CD8-positive, alpha-beta memory T cell (primary cell): ENCODE results near the gene ZDHHC24. TPM values are rescaled to one million over a fixed set of nuclear protein-coding genes. Genes with fewer than 3 reads are reported as not detected.
"Not testable (repeated sequence)": the region's sequence is repeated elsewhere in the genome, so short reads cannot be mapped to it uniquely, and the experiment has no call there.

Experiments
- CTCF ChIA-PET: fragments of 350-600 bp; sonication (Branson Sonifier 250); formaldehyde crosslinking; loops from one replicate; lab custom pipeline; 2021; ENCODE audit warnings: antibody characterized with exemption; lab: Charles Lee
- POLR2A ChIA-PET: fragments of 350-600 bp; sonication (Branson Sonifier 250); formaldehyde crosslinking; loops from one replicate; lab custom pipeline; 2021; ENCODE audit warnings: antibody characterized with exemption; lab: Charles Lee
- DNase-seq, 5 donors: peaks; one replicate each; pipeline versions ENCODE4 v3.0.0 to v3.0.0-alpha.2; 2020 to 2022; ENCODE audit warnings: mixed read lengths in 1 of 5
- H3K27ac ChIP-seq: one replicate; pipeline ENCODE4 v1.7.0; 2013; ENCODE audit warnings: low read depth, mild to moderate bottlenecking, low read length, moderate library complexity
- H3K27me3 ChIP-seq: 2 replicates; pipeline ENCODE4 v1.7.0; 2013; ENCODE audit warnings: low read length, mild to moderate bottlenecking; ENCODE audit not compliant: insufficient read depth, poor library complexity, severe bottlenecking
- H3K36me3 ChIP-seq: 2 replicates; pipeline ENCODE4 v1.7.0; 2013; ENCODE audit warnings: mild to moderate bottlenecking, low read length, moderate library complexity; ENCODE audit not compliant: insufficient read depth
- H3K4me1 ChIP-seq: 2 replicates; pipeline ENCODE4 v1.7.0; 2013; ENCODE audit warnings: mild to moderate bottlenecking, low read length, moderate library complexity; ENCODE audit not compliant: insufficient read depth
- H3K4me3 ChIP-seq: 2 replicates; pipeline ENCODE4 v1.7.0; 2013; ENCODE audit warnings: mild to moderate bottlenecking, low read length
- H3K9me3 ChIP-seq: 2 replicates; pipeline ENCODE4 v1.7.0; 2013; ENCODE audit warnings: mild to moderate bottlenecking, low read length
- H3K27ac Mint-ChIP-seq, 8 donors: one replicate each; pipeline ENCODE4 v1.8.0; 2020 to 2021; ENCODE audit warnings: mixed read lengths in 8 of 8, mild to moderate bottlenecking in 6 of 8, inconsistent platforms in 3 of 8, moderate library complexity in 3 of 8
- H3K27me3 Mint-ChIP-seq, 2 donors: one replicate each; pipeline ENCODE4 v1.8.0; 2020 to 2021; ENCODE audit warnings: mixed read lengths in 2 of 2, mild to moderate bottlenecking in 1 of 2, moderate library complexity in 1 of 2
- H3K36me3 Mint-ChIP-seq, 3 donors: one replicate each; pipeline ENCODE4 v1.8.0; 2020 to 2021; ENCODE audit warnings: mixed read lengths in 3 of 3, inconsistent platforms in 1 of 3, mild to moderate bottlenecking in 1 of 3
- H3K4me1 Mint-ChIP-seq, 3 donors: one replicate each; pipeline ENCODE4 v1.8.0; 2020 to 2021; ENCODE audit warnings: mixed read lengths in 3 of 3, inconsistent platforms in 1 of 3, mild to moderate bottlenecking in 1 of 3
- H3K4me3 Mint-ChIP-seq, 7 donors: one replicate each; pipeline ENCODE4 v1.8.0; 2020 to 2021; ENCODE audit warnings: mixed read lengths in 7 of 7, mild to moderate bottlenecking in 6 of 7, moderate library complexity in 4 of 7, inconsistent platforms in 2 of 7
- H3K9me3 Mint-ChIP-seq, 5 donors: one replicate each; pipeline ENCODE4 v1.8.0; 2020 to 2022; ENCODE audit warnings: mixed read lengths in 5 of 5, mild to moderate bottlenecking in 3 of 5, moderate library complexity in 2 of 5, inconsistent platforms in 1 of 5
- polyA plus RNA-seq: library from polyadenylated mRNA; unstranded; fragments of 300-500 nt; fragmentation: Illumina TruSeq; gene quantifications from one replicate; pipeline ENCODE4 v1.2.3, GENCODE V29; 2021
- total RNA-seq, 2 experiments: library from RNA; stranded (reverse); gene quantifications; one replicate each; pipeline ENCODE4 v1.2.3, GENCODE V29; 2021

The ZDHHC24 gene
- total and polyA plus RNA-seq, 3 experiments from 2014 or later, result 16.6 to 21.5 (median 17.1) TPM

- no peaks in the 10 kb centered on the region for H3K9me3 Mint-ChIP-seq
- DNase-seq, result no peak
- H3K4me3 Mint-ChIP-seq, result peak overlapping the region in 1 of 7 donors; percentile 74
- peaks cover 0 to 8% (median 0%) of the 10 kb centered on the region in 3 donors for H3K36me3 Mint-ChIP-seq
- H3K27ac Mint-ChIP-seq, result no peak overlapping the region
- H3K4me3 ChIP-seq, result no peak overlapping the region
- ChIA-PET CTCF (no interaction called here), POLR2A (no interaction called here)
- H3K36me3 ChIP-seq, result no peaks in the 10 kb centered on the region
- H3K27ac ChIP-seq, result no peak overlapping the region
- peaks cover 0 to 6% of the 10 kb centered on the region in 2 donors for H3K27me3 Mint-ChIP-seq
- H3K27me3 ChIP-seq, result no peaks in the 10 kb centered on the region
- H3K9me3 ChIP-seq, result no peaks in the 10 kb centered on the region
- peaks cover 12% of the 10 kb centered on the region for H3K4me1 ChIP-seq
- H3K4me1 Mint-ChIP-seq, result peaks cover 8 to 16% (median 13%) of the 10 kb centered on the region in 3 donors
Observed at GRCh38 chr11:66549696-66550095, 3.8 kb upstream of the ZDHHC24 start.

GRCh38 chr11:66548774-66549630 is 3.2 kb upstream of the ZDHHC24 start:
- H3K9me3 ChIP-seq, result no peaks in the 10 kb centered on the region
- H3K36me3 ChIP-seq, result no peaks in the 10 kb centered on the region
- Mint-ChIP-seq H3K36me3 (peaks cover 0 to 8% (median 0%) of the 10 kb centered on the region in 3 donors), H3K4me1 (peaks cover 12 to 22% (median 20%) of the 10 kb centered on the region in 3 donors), H3K27ac (peak overlapping the region in 6 of 8 donors; percentile 5 to 85 (median 24)), H3K27me3 (peaks cover 0 to 6% of the 10 kb centered on the region in 2 donors), H3K4me3 (peak overlapping the region in 4 of 7 donors; percentile 32 to 87 (median 51)), H3K9me3 (no peaks in the 10 kb centered on the region)
- POLR2A ChIA-PET, result no interaction called here
- DNase-seq, result no peak
- H3K4me3 ChIP-seq, result no peak overlapping the region
- no peaks in the 10 kb centered on the region for H3K27me3 ChIP-seq
- CTCF ChIA-PET, result interaction anchor here (0.5 kb wide), 1 partner anchor 111 kb away, joined by 4 read pairs; no protein-coding TSS in a partner anchor
- H3K27ac ChIP-seq, result no peak overlapping the region
- H3K4me1 ChIP-seq, result peaks cover 18% of the 10 kb centered on the region

- ChIA-PET CTCF (no interaction called here), POLR2A (no interaction called here)
- H3K4me3 ChIP-seq, result no peak overlapping the region
- H3K4me3 Mint-ChIP-seq, result peak overlapping the region in 5 of 7 donors; percentile 5 to 87 (median 41)
- H3K27me3 ChIP-seq, result no peaks in the 10 kb centered on the region
- H3K36me3 Mint-ChIP-seq, result peaks cover 0 to 16% (median 0%) of the 10 kb centered on the region in 3 donors
- H3K27ac ChIP-seq, result no peak overlapping the region
- peak overlapping the region in 3 of 8 donors; percentile 11 to 65 (median 26) for H3K27ac Mint-ChIP-seq
- H3K9me3 Mint-ChIP-seq, result no peaks in the 10 kb centered on the region
- no peaks in the 10 kb centered on the region for H3K9me3 ChIP-seq
- peaks cover 0 to 6% of the 10 kb centered on the region in 2 donors for H3K27me3 Mint-ChIP-seq
- no peak for DNase-seq
- no peaks in the 10 kb centered on the region for H3K36me3 ChIP-seq
- peaks cover 22 to 32% (median 29%) of the 10 kb centered on the region in 3 donors for H3K4me1 Mint-ChIP-seq
- peaks cover 28% of the 10 kb centered on the region for H3K4me1 ChIP-seq
Observed at GRCh38 chr11:66548041-66548440, 2.2 kb upstream of the ZDHHC24 start.

GRCh38 chr11:66547662-66548009 is 1.8 kb upstream of the ZDHHC24 start:
- peaks cover 0 to 20% (median 0%) of the 10 kb centered on the region in 3 donors for H3K36me3 Mint-ChIP-seq
- POLR2A ChIA-PET, result no interaction called here
- no peak overlapping the region for H3K27ac ChIP-seq
- H3K36me3 ChIP-seq, result no peaks in the 10 kb centered on the region
- peaks cover 32% of the 10 kb centered on the region for H3K4me1 ChIP-seq
- H3K4me3 Mint-ChIP-seq, result peak overlapping the region in 5 of 7 donors; percentile 5 to 87 (median 40)
- no peak for DNase-seq
- H3K4me3 ChIP-seq, result no peak overlapping the region
- no peaks in the 10 kb centered on the region for H3K9me3 ChIP-seq
- no peaks in the 10 kb centered on the region for H3K9me3 Mint-ChIP-seq
- CTCF ChIA-PET, result no interaction called here
- no peaks in the 10 kb centered on the region for H3K27me3 ChIP-seq
- H3K4me1 Mint-ChIP-seq, result peaks cover 25 to 36% (median 33%) of the 10 kb centered on the region in 3 donors
- H3K27ac Mint-ChIP-seq, result no peak overlapping the region
- H3K27me3 Mint-ChIP-seq, result peaks cover 0 to 6% of the 10 kb centered on the region in 2 donors

- no peaks in the 10 kb centered on the region for H3K9me3 Mint-ChIP-seq
- peaks cover 30 to 41% (median 38%) of the 10 kb centered on the region in 3 donors for H3K4me1 Mint-ChIP-seq
- H3K4me1 ChIP-seq, result peaks cover 32% of the 10 kb centered on the region
- H3K4me3 Mint-ChIP-seq, result peak overlapping the region; percentile 86 to 95 (median 92)
- peaks cover 0 to 6% of the 10 kb centered on the region in 2 donors for H3K27me3 Mint-ChIP-seq
- H3K27ac Mint-ChIP-seq, result peak overlapping the region in 4 of 8 donors; percentile 4 to 94 (median 88)
- peaks cover 0 to 26% (median 5%) of the 10 kb centered on the region in 3 donors for H3K36me3 Mint-ChIP-seq
- CTCF ChIA-PET, result interaction anchor here (1.4 to 2.4 kb wide), 5 partner anchors 21 to 132 kb away, joined by 3 to 11 read pairs (median 5); partner anchors contain the start of genes CTSF and RBM4B
- no peak for DNase-seq
- POLR2A ChIA-PET, result interaction anchor here (0.5 to 2.2 kb wide), 6 partner anchors 21 to 1425 kb away, joined by 3 to 17 read pairs (median 9); partner anchors contain the start of genes CTSF, DPP3, FAU and RBM14
- no peak overlapping the region for H3K4me3 ChIP-seq
- no peaks in the 10 kb centered on the region for H3K27me3 ChIP-seq
- H3K9me3 ChIP-seq, result no peaks in the 10 kb centered on the region
- H3K27ac ChIP-seq, result no peak overlapping the region
- H3K36me3 ChIP-seq, result no peaks in the 10 kb centered on the region
Observed at GRCh38 chr11:66546966-66547661, 1.3 kb upstream of the ZDHHC24 start.

- ChIA-PET CTCF (interaction anchor here (1.0 to 2.4 kb wide), 8 partner anchors 12 to 138 kb away, joined by 3 to 11 read pairs (median 4); partner anchors contain the start of genes CTSF and RBM4B), POLR2A (interaction anchor here (0.5 to 2.2 kb wide), 10 partner anchors 22 to 1425 kb away, joined by 3 to 17 read pairs (median 6); partner anchors contain the start of genes CTSF, DPP3, FAU and PELI3)
- Histone ChIP-seq H3K27me3 (no peaks in the 10 kb centered on the region), H3K4me3 (peak within 1 kb of the TSS; percentile 92), H3K4me1 (peaks cover 32% of the 10 kb centered on the region), H3K9me3 (no peaks in the 10 kb centered on the region), H3K27ac (peak within 1 kb of the TSS; percentile 75), H3K36me3 (no peaks in the 10 kb centered on the region)
- H3K27ac Mint-ChIP-seq, result peak within 1 kb of the TSS; percentile 78 to 94 (median 86)
- H3K36me3 Mint-ChIP-seq, result peaks cover 0 to 32% (median 9%) of the 10 kb centered on the region in 3 donors
- peaks cover 0 to 6% of the 10 kb centered on the region in 2 donors for H3K27me3 Mint-ChIP-seq
- peaks cover 34 to 48% (median 45%) of the 10 kb centered on the region in 3 donors for H3K4me1 Mint-ChIP-seq
- peak within 1 kb of the TSS; percentile 86 to 95 (median 92) for H3K4me3 Mint-ChIP-seq
- no peaks in the 10 kb centered on the region for H3K9me3 Mint-ChIP-seq
- peak in 1 of 5 donors; percentile 16 for DNase-seq
Observed at GRCh38 chr11:66546368-66546965, 619 bp upstream of the ZDHHC24 start, which contains the start of gene ACTN3. Gene ACTN3, plus strand, starts transcription at chr11:66546903. Its CDS starts 35 bp downstream, at chr11:66546938.

GRCh38 chr11:66544952-66545351 is 896 bp downstream of the ZDHHC24 start:
- not testable (repeated sequence) for H3K27me3 Mint-ChIP-seq, H3K36me3 ChIP-seq, H3K27me3 ChIP-seq, H3K9me3 Mint-ChIP-seq, DNase-seq, H3K9me3 ChIP-seq
- peaks cover 34 to 50% (median 48%) of the 10 kb centered on the region in 3 donors for H3K4me1 Mint-ChIP-seq
- peak overlapping the region; percentile 75 for H3K27ac ChIP-seq
- H3K4me1 ChIP-seq, result peaks cover 32% of the 10 kb centered on the region
- CTCF ChIA-PET, result interaction anchor here (1.5 to 2.4 kb wide), 4 partner anchors 12 to 134 kb away, joined by 4 to 11 read pairs (median 6); partner anchors contain the start of gene RBM4B
- H3K4me3 Mint-ChIP-seq, result peak overlapping the region; percentile 84 to 95 (median 92)
- H3K36me3 Mint-ChIP-seq, result peaks cover 0 to 45% (median 10%) of the 10 kb centered on the region in 3 donors
- H3K4me3 ChIP-seq, result peak overlapping the region; percentile 92
- POLR2A ChIA-PET, result interaction anchor here (0.6 to 2.2 kb wide), 6 partner anchors 23 to 298 kb away, joined by 3 to 17 read pairs (median 6); partner anchors contain the start of genes CTSF, PELI3, RBM14 and RCE1
- H3K27ac Mint-ChIP-seq, result peak overlapping the region; percentile 82 to 96 (median 94)
